Neural progenitor cell (in vitro differentiated cells): Measurements from ENCODE around the gene TMEM108. TPM values are rescaled to one million over a fixed set of nuclear protein-coding genes. Genes with fewer than 3 reads are reported as not detected.
A peak's percentile ranks its signal among the peaks of the same experiment; 100 is the strongest.

ENCODE experiments used
- DNase-seq: peaks from one replicate; pipeline ENCODE4 v3.0.0-alpha.2; 2016; ENCODE audit warnings: low spot score
- H2AFZ ChIP-seq: fragments of 200-600 bp; sonication (generic); replicated peaks from 2 replicates; pipeline ENCODE4 v1.6.1; 2016; ENCODE audit warnings: antibody characterized with exemption
- H3F3A ChIP-seq: fragments of 200-600 bp; sonication (generic); 2 replicates; pipeline ENCODE4 v1.6.1; 2016; ENCODE audit warnings: antibody characterized with exemption, low read depth
- H3K27ac ChIP-seq: fragments of 200-600 bp; sonication (generic); 2 replicates; pipeline ENCODE4 v1.5.1; 2016; ENCODE audit warnings: mild to moderate bottlenecking
- H3K27me3 ChIP-seq: fragments of 200-600 bp; sonication (generic); 2 replicates; pipeline ENCODE4 v1.6.1; 2016; ENCODE audit warnings: mild to moderate bottlenecking, moderate library complexity
- H3K36me3 ChIP-seq: fragments of 200-600 bp; sonication (generic); 2 replicates; pipeline ENCODE4 v1.5.1; 2016
- H3K4me1 ChIP-seq: fragments of 200-600 bp; sonication (generic); 2 replicates; pipeline ENCODE4 v1.6.1; 2016; ENCODE audit warnings: mixed run types
- H3K4me2 ChIP-seq: fragments of 200-600 bp; sonication (generic); 2 replicates; pipeline ENCODE4 v1.6.1; 2016
- H3K4me3 ChIP-seq: fragments of 200-600 bp; sonication (generic); 2 replicates; pipeline ENCODE4 v1.5.1; 2016
- H3K79me2 ChIP-seq: fragments of 200-600 bp; sonication (generic); 2 replicates; pipeline ENCODE4 v1.6.1; 2016; ENCODE audit warnings: low read depth
- H3K9ac ChIP-seq: fragments of 200-600 bp; sonication (generic); 2 replicates; pipeline ENCODE4 v1.6.1; 2016
- H3K9me3 ChIP-seq: fragments of 200-600 bp; sonication (generic); 2 replicates; pipeline ENCODE4 v1.5.1; 2016; ENCODE audit warnings: low read depth
- H4K20me1 ChIP-seq: fragments of 200-600 bp; sonication (generic); 2 replicates; pipeline ENCODE4 v1.6.1; 2016; ENCODE audit warnings: low read depth
- H3K27ac Mint-ChIP-seq: 3 replicates; pipeline ENCODE4 v1.8.0; 2021; ENCODE audit warnings: mixed read lengths
- H3K27me3 Mint-ChIP-seq: 2 replicates; pipeline ENCODE4 v1.8.0; 2022; ENCODE audit warnings: low read depth, mild to moderate bottlenecking, inconsistent platforms, moderate library complexity, mixed read lengths; ENCODE audit not compliant: insufficient read depth
- H3K36me3 Mint-ChIP-seq: 3 replicates; pipeline ENCODE4 v1.8.0; 2021; ENCODE audit warnings: mixed read lengths
- H3K4me1 Mint-ChIP-seq: 3 replicates; pipeline ENCODE4 v1.8.0; 2021; ENCODE audit warnings: mixed read lengths
- H3K4me3 Mint-ChIP-seq: 3 replicates; pipeline ENCODE4 v1.8.0; 2021; ENCODE audit warnings: mild to moderate bottlenecking, moderate library complexity, mixed read lengths
- H3K9me3 Mint-ChIP-seq: 3 replicates; pipeline ENCODE4 v1.8.0; 2020; ENCODE audit warnings: mixed read lengths
- EZH2 ChIP-seq: fragments of 200-600 bp; sonication (generic); IDR thresholded peaks from 2 replicates; pipeline ENCODE4 v1.6.1; 2017; ENCODE audit warnings: antibody characterized with exemption, mild to moderate bottlenecking, moderate library complexity
- EZH2phosphoT487 ChIP-seq: fragments of 200-600 bp; sonication (generic); IDR thresholded peaks from 2 replicates; pipeline ENCODE4 v1.6.1; 2017; ENCODE audit warnings: antibody characterized with exemption
- total RNA-seq: library from RNA; depleted of rRNA; stranded (reverse); fragments of >200 nt; gene quantifications from 2 replicates; pipeline ENCODE4 v1.2.3, GENCODE V29; 2015; ENCODE audit warnings: low replicate concordance
- TF ChIP-seq, protein P1 (sequence below): fragments of 200-600 bp; sonication (generic); IDR thresholded peaks from 2 replicates; pipeline ENCODE4 v1.5.1; 2017; ENCODE audit warnings: antibody characterized with exemption, mild to moderate bottlenecking

The TMEM108 gene
- total RNA-seq, 1 donor from 2014 or later: 4.8 TPM

- Mint-ChIP-seq H3K9me3 (peaks cover 2% of the 10 kb centered on the region), H3K36me3 (no peaks in the 10 kb centered on the region), H3K27ac (no peak overlapping the region), H3K27me3 (no peaks in the 10 kb centered on the region), H3K4me3 (no peak overlapping the region), H3K4me1 (peaks cover 25% of the 10 kb centered on the region)
- H3K9me3 ChIP-seq: no peaks in the 10 kb centered on the region
- H3K4me1 ChIP-seq: peaks cover 20% of the 10 kb centered on the region
- TF ChIP-seq, protein P1, sequence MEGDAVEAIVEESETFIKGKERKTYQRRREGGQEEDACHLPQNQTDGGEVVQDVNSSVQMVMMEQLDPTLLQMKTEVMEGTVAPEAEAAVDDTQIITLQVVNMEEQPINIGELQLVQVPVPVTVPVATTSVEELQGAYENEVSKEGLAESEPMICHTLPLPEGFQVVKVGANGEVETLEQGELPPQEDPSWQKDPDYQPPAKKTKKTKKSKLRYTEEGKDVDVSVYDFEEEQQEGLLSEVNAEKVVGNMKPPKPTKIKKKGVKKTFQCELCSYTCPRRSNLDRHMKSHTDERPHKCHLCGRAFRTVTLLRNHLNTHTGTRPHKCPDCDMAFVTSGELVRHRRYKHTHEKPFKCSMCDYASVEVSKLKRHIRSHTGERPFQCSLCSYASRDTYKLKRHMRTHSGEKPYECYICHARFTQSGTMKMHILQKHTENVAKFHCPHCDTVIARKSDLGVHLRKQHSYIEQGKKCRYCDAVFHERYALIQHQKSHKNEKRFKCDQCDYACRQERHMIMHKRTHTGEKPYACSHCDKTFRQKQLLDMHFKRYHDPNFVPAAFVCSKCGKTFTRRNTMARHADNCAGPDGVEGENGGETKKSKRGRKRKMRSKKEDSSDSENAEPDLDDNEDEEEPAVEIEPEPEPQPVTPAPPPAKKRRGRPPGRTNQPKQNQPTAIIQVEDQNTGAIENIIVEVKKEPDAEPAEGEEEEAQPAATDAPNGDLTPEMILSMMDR: peak; percentile 41
- TF ChIP-seq EZH2 (no peak), EZH2phosphoT487 (no peak)
- no peaks in the 10 kb centered on the region for H3K27me3 ChIP-seq
- H2AFZ ChIP-seq: no peak overlapping the region
- peak; percentile 59 for DNase-seq
- H3F3A ChIP-seq: peaks cover 7% of the 10 kb centered on the region
- H3K79me2 ChIP-seq: no peaks in the 10 kb centered on the region
- no peaks in the 10 kb centered on the region for H3K36me3 ChIP-seq
- H3K9ac ChIP-seq: no peak overlapping the region
- no peak overlapping the region for H3K4me3 ChIP-seq
- H3K4me2 ChIP-seq: peak overlapping the region; percentile 5
- no peak overlapping the region for H3K27ac ChIP-seq
- H4K20me1 ChIP-seq: no peaks in the 10 kb centered on the region
Observed at GRCh38 chr3:133283958-133284807, 246.0 kb downstream of the TMEM108 start.

DNA sequence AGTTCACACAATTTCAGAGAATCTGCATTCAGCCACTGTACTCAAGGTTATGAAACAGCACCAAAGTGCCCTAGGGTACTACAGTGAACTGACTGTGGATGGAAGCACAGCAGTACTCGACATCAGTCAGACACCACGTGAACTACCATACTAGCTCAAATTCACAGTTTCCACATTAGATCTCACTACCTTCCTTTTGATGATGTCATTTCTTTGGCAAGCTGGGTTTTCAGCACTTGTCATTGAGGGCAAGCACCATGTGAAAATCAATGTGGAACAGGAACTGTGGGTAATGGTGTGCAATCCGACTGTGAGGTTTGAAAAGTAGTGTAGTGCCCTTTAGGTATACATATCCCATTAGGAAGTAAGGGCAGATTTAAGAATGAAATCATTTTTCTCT, 251.1 kb downstream of the TMEM108 start:
- no peak overlapping the region for H3K4me2 ChIP-seq
- H4K20me1 ChIP-seq: no peaks in the 10 kb centered on the region
- H2AFZ ChIP-seq: no peak overlapping the region
- H3K4me1 Mint-ChIP-seq: peaks cover 5% of the 10 kb centered on the region
- H3K9ac ChIP-seq: no peak overlapping the region
- peaks cover 2% of the 10 kb centered on the region for H3K9me3 Mint-ChIP-seq
- H3K27me3 Mint-ChIP-seq: no peaks in the 10 kb centered on the region
- no peak for DNase-seq
- H3K36me3 Mint-ChIP-seq: no peaks in the 10 kb centered on the region
- H3K36me3 ChIP-seq: no peaks in the 10 kb centered on the region
- no peak overlapping the region for H3K4me3 ChIP-seq
- H3K27ac Mint-ChIP-seq: no peak overlapping the region
- H3K4me1 ChIP-seq: peaks cover 11% of the 10 kb centered on the region
- no peaks in the 10 kb centered on the region for H3K79me2 ChIP-seq
- TF ChIP-seq EZH2 (no peak), EZH2phosphoT487 (no peak)
- TF ChIP-seq, protein P1: no peak
- no peaks in the 10 kb centered on the region for H3K9me3 ChIP-seq
- H3K27ac ChIP-seq: no peak overlapping the region
- H3F3A ChIP-seq: peaks cover under 1% of the 10 kb centered on the region
- H3K4me3 Mint-ChIP-seq: no peak overlapping the region
- H3K27me3 ChIP-seq: no peaks in the 10 kb centered on the region

- Histone ChIP-seq H2AFZ (no peak overlapping the region), H3K36me3 (no peaks in the 10 kb centered on the region), H3K9me3 (no peaks in the 10 kb centered on the region), H3K9ac (no peak overlapping the region), H4K20me1 (no peaks in the 10 kb centered on the region), H3F3A (no peaks in the 10 kb centered on the region), H3K27me3 (no peaks in the 10 kb centered on the region), H3K79me2 (no peaks in the 10 kb centered on the region), H3K4me2 (no peak overlapping the region), H3K4me3 (no peak overlapping the region), H3K27ac (no peak overlapping the region), H3K4me1 (peaks cover 6% of the 10 kb centered on the region)
- no peaks in the 10 kb centered on the region for H3K9me3 Mint-ChIP-seq
- H3K4me3 Mint-ChIP-seq: no peak overlapping the region
- DNase-seq: no peak
- no peaks in the 10 kb centered on the region for H3K36me3 Mint-ChIP-seq
- H3K27ac Mint-ChIP-seq: no peak overlapping the region
- TF ChIP-seq EZH2: no peak
- TF ChIP-seq, protein P1: no peak
- no peak for TF ChIP-seq EZH2phosphoT487
- H3K27me3 Mint-ChIP-seq: no peaks in the 10 kb centered on the region
- H3K4me1 Mint-ChIP-seq: peaks cover 16% of the 10 kb centered on the region
Observed at GRCh38 chr3:133292296-133292695, 254.1 kb downstream of the TMEM108 start.
